ENCODE measurements around the gene CDADC1.

- TF ChIP-seq FOXK2 (IDR thresholded peaks at IDR 0.05) = no peak
- TF ChIP-seq SIN3A (IDR thresholded peaks at IDR 0.05; ENCODE audit: low read depth, low read length) = no peak
- no peak for TF ChIP-seq FOXM1 (IDR thresholded peaks at IDR 0.05; ENCODE audit: low read depth, low read length)
- TF ChIP-seq EZH2 (IDR thresholded peaks at IDR 0.05; ENCODE audit: borderline replicate concordance, control insufficient read depth, low read depth, low read length) = no peak
- no peak for TF ChIP-seq STAT1 (conservative IDR thresholded peaks at IDR 0.05)
- TF ChIP-seq, protein P1, sequence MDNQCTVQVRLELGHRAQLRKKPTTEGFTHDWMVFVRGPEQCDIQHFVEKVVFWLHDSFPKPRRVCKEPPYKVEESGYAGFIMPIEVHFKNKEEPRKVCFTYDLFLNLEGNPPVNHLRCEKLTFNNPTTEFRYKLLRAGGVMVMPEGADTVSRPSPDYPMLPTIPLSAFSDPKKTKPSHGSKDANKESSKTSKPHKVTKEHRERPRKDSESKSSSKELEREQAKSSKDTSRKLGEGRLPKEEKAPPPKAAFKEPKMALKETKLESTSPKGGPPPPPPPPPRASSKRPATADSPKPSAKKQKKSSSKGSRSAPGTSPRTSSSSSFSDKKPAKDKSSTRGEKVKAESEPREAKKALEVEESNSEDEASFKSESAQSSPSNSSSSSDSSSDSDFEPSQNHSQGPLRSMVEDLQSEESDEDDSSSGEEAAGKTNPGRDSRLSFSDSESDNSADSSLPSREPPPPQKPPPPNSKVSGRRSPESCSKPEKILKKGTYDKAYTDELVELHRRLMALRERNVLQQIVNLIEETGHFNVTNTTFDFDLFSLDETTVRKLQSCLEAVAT (IDR thresholded peaks at IDR 0.05) = no peak
- TF ChIP-seq CTCF (IDR thresholded peaks at IDR 0.05 in 2 of 3, conservative IDR thresholded peaks at IDR 0.05 in 1 of 3; ENCODE audit: control insufficient read depth in 2 of 3, extremely low read depth in 1 of 3, insufficient read depth in 1 of 3, low read depth in 3 of 3, low read length in 3 of 3) = no peak
- no peak for TF ChIP-seq USF1 (IDR thresholded peaks at IDR 0.05; ENCODE audit: borderline replicate concordance, extremely low read length, insufficient read depth, low read depth, low read length)
These were observed 93.8 kb downstream of the CDADC1 start for GRCh38 chr13:49341517-49341916.

Measured in GM12878 (cell line).